ENCODE measurements around the gene IRF9.

The IRF9 gene

DNA sequence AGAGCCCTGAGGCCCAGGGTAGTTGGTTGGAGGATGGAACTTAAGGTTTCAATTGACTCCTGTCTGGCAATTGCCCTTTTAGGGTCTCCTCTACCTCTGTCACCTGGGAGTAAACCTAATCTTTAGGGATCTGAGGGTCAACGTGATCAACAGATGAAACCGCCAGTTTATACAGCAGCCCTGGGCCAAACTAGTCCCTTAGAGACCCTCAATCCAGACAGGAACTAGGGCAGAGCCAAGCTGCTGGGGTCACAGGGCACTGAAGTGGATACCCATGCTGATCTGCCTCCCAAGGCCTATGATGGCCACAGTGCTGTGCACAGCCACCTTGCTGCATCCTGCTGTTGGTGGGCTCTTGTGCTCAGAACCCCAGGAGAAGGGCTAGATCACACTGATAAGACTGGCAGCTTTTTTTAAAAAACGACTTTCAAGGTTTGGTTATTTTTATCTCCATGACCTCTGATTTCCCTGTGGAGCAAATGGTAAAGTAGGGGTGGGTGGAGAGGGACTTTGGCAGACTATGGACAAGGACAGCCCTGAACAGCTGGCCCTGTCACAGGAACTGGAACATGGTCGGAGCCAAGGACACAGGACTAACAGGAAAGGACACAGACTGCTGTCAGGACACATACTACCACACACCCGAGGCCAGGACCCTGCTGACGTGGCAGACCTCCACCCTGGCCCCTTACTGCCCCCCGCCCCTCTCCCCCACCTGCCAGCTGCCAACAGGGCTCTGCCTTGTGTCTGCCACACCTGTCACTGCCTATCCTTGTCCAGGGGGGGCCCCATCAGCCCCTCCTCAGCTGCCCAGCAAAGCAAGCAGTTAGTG is 30.1 kb upstream of the IRF9 start:
- DNase-seq (ENCODE audit: extremely low spot score, insufficient read length, low read depth) (no peak), FAIRE-seq (no peak)

DNA sequence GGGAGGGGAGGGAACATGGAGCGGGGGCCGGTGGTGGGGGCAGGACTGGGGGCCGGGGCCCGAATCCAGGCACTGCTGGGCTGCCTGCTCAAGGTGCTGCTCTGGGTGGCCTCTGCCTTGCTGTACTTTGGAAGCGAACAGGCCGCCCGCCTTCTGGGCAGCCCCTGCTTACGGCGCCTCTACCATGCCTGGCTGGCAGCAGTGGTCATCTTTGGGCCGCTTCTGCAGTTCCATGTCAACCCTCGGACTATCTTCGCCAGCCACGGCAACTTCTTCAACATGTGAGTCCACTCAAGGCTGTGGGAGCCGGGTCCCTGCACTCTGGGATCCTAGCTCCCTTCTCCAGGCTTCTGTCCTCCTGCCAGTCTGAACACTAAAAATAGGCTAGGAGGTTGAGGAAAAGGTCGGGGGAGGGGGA is 29.5 kb upstream of the IRF9 start:
- FAIRE-seq (no peak), DNase-seq (ENCODE audit: extremely low spot score, insufficient read length, low read depth) (no peak)

DNA sequence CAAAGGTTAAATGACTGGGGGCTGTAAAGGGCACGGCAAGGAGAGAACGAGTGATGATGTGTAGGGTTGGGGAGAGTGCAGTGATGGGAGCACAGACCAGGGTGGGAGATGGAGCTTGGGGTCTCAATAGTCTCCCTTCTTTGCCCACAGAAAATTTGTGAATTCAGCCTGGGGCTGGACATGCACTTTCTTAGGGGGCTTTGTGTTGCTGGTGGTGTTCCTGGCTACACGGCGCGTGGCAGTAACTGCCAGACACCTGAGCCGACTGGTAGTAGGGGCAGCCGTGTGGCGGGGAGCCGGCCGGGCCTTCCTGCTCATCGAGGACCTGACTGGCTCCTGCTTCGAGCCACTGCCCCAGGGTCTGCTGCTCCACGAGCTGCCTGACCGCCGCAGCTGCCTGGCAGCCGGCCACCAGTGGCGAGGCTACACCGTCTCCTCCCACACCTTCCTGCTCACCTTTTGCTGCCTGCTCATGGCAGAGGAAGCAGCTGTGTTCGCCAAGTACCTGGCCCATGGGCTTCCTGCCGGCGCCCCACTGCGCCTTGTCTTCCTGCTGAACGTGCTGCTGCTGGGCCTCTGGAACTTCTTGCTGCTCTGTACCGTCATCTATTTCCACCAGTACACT is 28.9 kb upstream of the IRF9 start:
- no peak for DNase-seq (ENCODE audit: extremely low spot score, insufficient read length, low read depth)
- no peak for FAIRE-seq

DNA sequence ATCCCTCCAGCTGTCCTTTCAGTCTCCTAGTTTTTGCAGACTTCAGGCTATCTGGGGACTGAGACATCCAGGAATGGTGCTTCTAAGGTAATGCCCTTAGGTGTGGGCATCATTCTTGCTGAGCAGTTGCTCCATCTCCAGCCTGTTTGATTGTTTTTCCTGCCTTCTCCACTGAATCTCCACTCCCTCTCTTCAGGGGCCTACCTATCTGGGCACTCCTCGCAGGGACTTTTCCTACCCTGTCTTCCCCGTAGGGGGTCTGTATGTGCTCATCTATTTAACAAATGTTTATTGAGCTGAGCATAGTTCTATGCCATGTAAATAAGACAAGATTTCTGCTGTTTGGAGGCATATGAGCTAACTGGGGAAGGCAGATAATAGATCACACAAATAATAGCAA is 28.1 kb upstream of the IRF9 start:
- DNase-seq (ENCODE audit: extremely low spot score, insufficient read length, low read depth) (no peak), FAIRE-seq (no peak)

DNA sequence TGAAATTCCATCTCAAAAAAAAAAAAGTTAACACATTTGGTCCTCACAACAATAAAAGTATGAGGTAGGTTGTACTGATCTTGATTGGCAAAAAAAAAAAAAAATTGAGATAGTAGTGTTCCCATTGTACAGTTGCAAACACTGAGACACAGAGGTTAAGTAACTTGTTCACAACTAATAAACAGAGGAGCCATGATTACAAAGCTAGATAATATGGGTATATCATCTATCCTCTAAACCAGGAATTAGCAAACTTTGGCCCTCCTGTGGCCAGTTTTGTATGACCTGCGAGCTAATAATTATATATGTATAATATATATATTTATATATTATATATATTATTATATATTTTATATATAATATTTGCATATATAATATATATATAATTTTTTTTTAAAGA is 27.3 kb upstream of the IRF9 start:
- DNase-seq (ENCODE audit: extremely low spot score, insufficient read length, low read depth) (no peak), FAIRE-seq (no peak)

DNA sequence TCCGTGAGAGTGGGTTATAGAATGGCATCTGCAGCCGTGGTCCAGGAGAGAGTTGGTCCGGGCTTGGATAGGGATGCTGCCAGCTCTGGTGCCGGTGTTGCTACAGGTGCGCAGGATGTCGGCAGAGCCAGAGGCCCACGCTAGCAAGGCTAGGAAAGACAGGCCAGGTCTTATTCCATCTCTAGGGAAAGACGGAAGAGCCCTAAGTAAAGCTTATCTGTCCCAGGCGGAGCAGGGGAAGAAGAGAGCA is 25.6 kb upstream of the IRF9 start:
- DNase-seq (ENCODE audit: extremely low spot score, insufficient read length, low read depth): no peak
- FAIRE-seq: no peak

DNA sequence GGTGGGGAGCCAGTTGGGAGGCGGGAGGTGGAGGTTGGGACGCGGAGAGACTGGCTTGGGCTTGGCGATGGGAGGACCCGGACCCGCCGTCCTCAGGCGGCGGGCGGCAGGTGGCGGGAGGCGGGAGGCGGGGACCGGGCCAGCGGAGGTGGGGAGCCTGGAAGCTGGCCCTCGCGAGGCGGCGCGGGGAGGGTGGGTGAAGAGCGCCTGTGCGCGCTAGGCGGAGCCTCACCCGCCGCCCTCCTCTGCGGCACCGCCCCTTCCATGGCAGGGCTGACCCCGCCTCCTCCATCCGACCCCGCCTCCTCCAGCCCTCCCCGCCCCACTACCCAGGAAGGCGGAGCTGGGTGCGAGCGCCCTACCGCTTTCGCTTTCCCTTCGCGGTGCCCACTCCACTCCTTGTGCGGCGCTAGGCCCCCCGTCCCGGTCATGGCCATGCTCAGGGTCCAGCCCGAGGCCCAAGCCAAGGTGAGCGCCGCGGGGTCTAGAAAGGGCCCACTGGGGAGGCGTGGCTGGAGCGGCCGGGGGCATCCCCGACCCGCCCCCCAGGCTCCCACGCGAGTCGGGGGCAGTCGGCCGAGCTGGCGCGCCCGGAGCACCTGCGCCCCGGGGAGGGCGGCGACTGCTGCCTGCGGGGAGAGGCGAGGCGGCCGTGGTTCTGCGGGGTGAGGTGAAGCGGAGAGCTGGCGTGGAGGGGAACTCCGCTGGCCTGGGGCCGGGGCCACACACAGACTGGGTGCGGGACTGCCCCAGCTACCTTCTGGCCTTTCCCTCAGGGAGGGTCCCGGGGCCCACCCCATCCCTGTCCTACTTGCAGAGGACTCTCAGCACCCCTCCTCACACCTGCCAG is 25.0 kb upstream of the IRF9 start, which contains the start of gene PSME1:
Gene PSME1 (plus strand): TSS at position 361 of the 850 bp plus-strand sequence. CDS start 69 bp downstream, at position 430.
- FAIRE-seq (peak; percentile 93), DNase-seq (ENCODE audit: extremely low spot score, insufficient read length, low read depth) (peak; percentile 83)

DNA sequence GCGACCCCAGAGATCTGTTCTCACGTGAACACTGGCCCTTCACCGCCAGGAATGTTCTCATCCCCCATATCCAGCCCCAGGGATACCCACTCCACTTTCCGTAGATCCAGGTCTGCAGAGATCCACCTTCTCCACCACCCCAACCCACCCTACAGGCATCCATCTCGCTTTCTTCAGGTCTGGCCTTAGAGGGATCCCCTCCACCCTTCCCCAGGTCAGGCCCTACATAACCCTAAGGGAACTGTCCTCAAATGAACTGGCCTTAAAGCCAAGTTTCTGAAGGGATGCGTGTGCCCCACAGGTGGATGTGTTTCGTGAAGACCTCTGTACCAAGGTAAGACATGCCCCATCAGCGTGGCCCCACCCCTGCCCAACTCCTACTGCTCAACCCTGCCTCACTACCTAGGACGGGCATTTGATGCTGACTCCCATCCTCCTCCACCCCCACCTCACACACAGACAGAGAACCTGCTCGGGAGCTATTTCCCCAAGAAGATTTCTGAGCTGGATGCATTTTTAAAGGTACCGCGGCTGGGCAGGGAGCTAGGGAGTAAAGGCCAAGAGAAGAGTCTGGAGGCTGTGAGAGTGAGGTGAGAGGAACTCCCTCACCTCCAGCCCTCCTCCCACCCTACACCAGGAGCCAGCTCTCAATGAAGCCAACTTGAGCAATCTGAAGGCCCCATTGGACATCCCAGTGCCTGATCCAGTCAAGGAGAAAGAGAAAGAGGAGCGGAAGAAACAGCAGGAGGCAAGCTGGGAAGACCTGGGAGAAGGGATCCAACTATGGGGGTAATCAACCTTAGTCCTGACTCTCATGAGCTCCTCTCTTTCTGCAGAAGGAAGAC is 24.2 kb upstream of the IRF9 start:
- no peak for FAIRE-seq
- DNase-seq (ENCODE audit: extremely low spot score, insufficient read length, low read depth): no peak

DNA sequence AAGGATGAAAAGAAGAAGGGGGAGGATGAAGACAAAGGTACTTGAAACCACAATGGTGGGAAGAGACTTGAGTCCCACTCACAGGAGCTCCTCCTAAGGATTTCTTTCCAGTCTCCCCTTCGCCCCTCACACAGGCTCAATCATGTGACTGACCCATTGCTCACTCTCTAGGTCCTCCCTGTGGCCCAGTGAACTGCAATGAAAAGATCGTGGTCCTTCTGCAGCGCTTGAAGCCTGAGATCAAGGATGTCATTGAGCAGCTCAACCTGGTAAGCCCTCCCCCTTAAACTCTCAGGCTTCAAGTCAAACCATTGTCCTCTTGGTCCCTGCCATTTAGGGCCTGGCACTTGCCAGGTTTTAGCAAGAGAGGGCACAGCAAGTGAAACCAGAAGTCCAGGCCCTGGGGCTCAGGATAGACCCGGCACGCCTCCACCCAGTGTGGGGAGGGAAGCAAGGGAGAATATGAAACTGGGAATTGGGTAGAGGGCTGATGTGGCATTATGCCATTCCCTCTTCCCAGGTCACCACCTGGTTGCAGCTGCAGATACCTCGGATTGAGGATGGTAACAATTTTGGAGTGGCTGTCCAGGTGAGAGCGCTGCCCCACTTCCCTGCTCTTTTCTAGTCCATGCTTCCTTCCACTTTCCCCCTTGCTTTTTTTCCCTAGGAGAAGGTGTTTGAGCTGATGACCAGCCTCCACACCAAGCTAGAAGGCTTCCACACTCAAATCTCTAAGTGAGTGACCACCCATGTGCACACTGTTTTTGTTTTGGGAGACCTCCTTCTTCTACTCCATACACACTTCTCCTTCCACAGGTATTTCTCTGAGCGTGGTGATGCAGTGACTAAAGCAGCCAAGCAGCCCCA is 23.3 kb upstream of the IRF9 start:
- DNase-seq (ENCODE audit: extremely low spot score, insufficient read length, low read depth): no peak
- no peak for FAIRE-seq

DNA sequence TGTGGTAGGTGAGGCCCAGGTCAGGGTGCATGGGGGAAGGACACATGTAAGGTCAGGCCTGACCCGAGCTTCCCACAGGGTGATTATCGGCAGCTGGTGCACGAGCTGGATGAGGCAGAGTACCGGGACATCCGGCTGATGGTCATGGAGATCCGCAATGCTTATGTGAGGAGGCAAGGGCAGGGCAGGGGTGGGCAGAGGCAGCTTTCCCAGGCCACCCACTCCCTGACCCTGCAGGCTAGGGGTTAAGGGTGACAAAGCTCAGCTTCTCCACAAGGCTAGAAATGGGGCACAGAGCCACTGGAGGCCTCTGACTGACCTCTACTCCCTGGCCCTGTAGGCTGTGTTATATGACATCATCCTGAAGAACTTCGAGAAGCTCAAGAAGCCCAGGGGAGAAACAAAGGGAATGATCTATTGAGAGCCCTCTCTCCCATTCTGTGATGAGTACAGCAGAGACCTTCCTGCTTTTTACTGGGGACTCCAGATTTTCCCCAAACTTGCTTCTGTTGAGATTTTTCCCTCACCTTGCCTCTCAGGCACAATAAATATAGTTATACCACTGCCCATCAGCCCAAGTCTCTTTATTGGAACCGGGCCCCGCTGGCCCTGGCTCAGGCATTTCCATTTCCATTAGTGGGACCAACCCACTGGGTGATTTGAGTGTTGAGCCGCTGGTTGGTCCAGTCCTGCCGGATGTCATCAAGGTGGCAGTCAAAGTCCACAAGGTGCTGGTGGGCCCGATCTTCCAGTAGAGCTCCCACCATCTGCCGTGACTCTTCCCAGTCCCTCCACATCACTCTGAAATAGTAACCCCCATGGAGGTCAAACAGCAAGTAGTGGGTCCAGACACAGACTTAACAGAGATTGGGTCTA is 22.4 kb upstream of the IRF9 start:
- no peak for DNase-seq (ENCODE audit: extremely low spot score, insufficient read length, low read depth)
- FAIRE-seq: no peak

DNA sequence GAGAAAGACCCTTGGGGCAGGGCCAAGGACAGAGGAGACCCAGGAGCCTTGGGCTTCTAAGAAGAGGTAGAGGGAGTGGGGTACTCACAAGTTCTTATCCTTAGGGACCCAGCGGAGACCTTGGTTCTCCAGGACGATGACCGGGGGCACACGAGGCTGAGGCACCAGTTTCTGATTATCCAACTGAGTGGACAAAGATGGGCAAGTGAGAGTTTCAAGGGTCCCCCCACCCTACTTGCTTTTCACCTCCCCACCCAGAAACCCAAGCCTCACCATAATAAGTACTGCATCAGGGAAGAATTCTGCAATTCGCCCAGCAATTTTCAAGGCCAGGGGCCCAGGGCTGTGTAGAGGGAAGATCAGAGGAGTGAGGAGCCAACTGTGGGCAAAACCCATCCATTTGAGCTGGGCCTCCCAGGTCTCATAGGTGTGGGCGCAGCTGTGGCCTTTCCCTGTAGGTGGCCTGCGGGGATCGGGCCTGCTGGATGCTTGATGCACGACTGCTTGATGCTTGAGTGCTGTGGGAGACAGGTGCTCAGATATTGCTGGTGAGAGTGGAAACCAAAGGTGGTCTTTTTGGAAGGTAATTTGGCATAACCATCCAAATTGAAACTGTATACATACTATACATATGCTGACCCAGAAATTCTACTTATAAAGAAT is 21.7 kb upstream of the IRF9 start:
- DNase-seq (ENCODE audit: extremely low spot score, insufficient read length, low read depth) (no peak), FAIRE-seq (no peak)

DNA sequence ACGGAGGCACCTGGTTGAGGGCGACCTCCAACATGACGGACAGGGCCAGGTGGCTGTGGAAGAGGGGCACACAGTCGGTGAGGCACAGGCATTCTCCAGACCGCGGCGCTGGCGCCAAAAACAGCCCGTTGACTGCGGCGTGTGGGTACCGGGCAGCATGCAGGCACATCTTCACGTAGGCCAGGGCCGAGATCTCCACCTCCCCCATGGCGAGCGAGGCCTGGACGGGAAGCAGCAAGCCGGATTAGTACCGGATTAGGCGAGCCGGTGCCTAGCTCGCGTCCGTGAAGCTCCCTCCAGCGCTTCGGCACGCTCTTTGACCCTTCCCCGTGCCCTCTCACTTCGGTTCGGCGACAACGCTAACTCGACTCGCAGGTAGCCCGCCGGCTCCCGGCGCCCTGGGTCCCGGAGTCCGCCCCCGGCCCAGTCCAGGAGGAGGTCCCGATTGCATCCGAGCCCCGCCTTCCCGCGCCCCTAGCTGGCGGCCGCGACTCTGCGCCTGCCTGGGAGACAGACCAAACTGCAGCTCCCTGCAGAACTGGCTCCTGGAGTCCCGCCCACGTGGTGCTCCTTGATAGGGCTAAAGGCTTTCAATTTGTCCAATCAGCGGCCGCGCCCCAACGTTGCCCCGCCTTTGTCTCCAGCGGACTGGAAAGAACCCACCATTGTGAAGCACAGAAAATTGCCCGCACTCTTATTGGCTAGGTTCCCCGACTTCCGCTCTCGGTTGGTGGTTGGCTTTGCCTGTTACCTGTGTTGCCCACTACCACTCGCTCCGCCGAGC is 19.8 kb upstream of the IRF9 start, which contains the start of gene EMC9:
Gene EMC9 (minus strand): TSS at position 495 of the 784 bp plus-strand sequence. CDS start 287 bp downstream, at position 208.
- FAIRE-seq (peak; percentile 95), DNase-seq (ENCODE audit: extremely low spot score, insufficient read length, low read depth) (peak; percentile 87)

DNA sequence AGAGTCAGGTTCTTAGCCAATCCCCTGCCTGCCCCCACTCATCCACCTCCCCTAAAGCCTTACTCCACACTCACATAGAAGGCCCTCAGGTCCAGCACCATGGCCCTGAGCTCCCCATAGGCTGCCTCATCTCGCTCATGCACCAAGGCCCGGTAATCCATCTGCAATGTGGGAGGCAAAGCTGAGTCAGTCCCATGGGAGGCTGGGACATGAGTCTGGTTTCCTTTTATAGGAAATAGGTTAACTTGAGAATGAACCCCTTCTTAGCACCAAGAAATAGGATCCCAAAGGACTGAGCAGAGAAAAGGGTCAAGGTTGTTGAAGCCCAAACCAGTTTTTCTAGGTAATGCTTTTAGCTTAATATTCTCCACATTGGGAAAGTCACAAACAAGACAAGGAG is 17.6 kb upstream of the IRF9 start:
- no peak for FAIRE-seq
- DNase-seq (ENCODE audit: extremely low spot score, insufficient read length, low read depth): no peak

DNA sequence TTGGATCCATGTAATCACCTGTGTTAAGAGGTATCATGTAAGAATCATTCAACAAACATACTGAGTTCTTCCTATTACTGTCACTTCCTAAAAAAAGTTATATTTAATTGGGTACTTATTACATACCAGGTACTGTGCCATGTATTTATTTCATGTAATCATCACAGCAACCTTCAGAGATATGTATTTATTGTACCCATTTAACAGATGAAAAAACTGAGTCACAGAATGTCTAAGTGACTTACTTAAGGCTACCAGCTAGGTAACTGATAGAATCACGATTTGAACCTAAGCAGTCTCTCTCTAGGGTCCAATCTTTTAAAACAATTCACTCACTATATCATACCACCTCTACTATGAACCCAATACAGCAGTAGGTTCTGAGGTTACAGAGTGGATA is 16.6 kb upstream of the IRF9 start:
- DNase-seq (ENCODE audit: extremely low spot score, insufficient read length, low read depth) (no peak), FAIRE-seq (no peak)

DNA sequence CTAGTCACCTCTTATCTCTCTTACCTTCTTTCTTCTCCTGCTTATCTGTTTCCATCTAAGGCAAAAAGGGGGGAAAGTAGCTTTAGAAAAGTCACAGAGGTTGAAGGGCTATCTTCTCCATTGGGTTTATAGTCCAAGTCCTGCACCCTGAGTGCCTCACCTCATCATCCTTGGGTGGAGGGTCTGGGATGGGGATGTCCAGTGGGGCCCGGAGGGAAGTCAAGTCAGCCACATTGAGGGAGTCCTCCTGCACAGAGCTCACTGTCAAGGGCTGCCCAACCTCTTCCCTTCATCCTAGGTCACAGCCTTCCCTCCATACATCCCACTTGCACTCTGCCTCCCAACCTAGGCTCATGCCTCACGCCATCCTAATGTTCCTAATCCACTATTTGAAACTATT is 15.8 kb upstream of the IRF9 start:
- FAIRE-seq (no peak), DNase-seq (ENCODE audit: extremely low spot score, insufficient read length, low read depth) (no peak)

DNA sequence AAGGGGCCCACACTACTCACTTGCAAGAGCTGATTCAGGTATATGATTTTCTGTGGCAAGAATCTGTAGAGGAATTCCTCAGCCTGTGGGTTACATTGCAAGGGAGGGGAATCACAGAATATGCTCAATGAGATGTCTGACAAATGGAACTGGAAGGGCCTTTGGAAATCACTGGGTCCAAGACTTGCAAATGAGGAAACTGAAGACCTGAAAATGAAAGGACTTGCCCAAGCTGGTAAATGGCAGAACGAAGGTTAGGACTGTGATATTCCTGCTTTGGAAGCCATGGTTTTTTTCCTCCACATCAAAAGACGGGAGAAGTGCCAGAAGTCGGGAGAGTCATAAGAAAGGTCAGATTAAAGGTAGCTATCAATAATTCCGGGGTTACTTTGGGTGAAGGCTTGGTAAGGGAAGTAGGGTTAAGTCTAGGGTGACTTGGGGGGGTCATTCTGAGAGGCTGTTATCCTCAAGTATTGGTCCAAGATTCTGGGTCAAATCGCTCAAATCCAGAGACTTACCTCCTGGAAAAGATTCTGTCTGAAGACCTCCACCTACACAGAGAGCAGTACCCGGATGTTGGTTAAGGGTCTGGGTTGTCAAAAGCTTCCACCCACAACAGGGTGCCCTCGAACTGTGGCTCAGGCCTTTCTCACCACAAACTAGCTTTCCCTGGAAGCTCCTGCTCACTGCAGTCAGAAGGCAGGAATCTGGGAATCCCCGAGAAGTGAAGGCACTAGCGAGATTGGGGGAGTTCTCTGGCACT is 15.2 kb upstream of the IRF9 start:
- no peak for DNase-seq (ENCODE audit: extremely low spot score, insufficient read length, low read depth)
- FAIRE-seq: peak; percentile 39

Data from GM18507 (cell line).